IPS-20b (cell line): ENCODE results near the gene GRB10.
A peak's percentile ranks its signal among the peaks of the same experiment; 100 is the strongest.

Experiments
- H3K27ac ChIP-seq: one replicate; pipeline ENCODE4 v1.5.1; 2013; ENCODE audit warnings: low read length
- H3K27me3 ChIP-seq: 2 replicates; pipeline ENCODE4 v1.6.1; 2013; ENCODE audit warnings: mild to moderate bottlenecking, low read length, inconsistent platforms; ENCODE audit not compliant: insufficient read depth
- H3K36me3 ChIP-seq: 2 replicates; pipeline ENCODE4 v1.6.1; 2013; ENCODE audit warnings: low read depth, mild to moderate bottlenecking, inconsistent platforms, low read length, moderate library complexity; ENCODE audit not compliant: insufficient read depth
- H3K4me1 ChIP-seq: 2 replicates; pipeline ENCODE4 v1.6.1; 2013; ENCODE audit warnings: mild to moderate bottlenecking, control low read depth, inconsistent platforms, low read length, moderate library complexity; ENCODE audit not compliant: insufficient read depth
- H3K4me3 ChIP-seq: 2 replicates; pipeline ENCODE4 v1.5.1; 2013; ENCODE audit warnings: mild to moderate bottlenecking, low read length, inconsistent platforms
- H3K9ac ChIP-seq: 2 replicates; pipeline ENCODE4 v1.6.1; 2013; ENCODE audit warnings: low read depth, mild to moderate bottlenecking, inconsistent platforms, low read length, moderate library complexity
- H3K9me3 ChIP-seq: 2 replicates; pipeline ENCODE4 v1.6.1; 2013; ENCODE audit warnings: mild to moderate bottlenecking, low read depth, low read length, inconsistent platforms; ENCODE audit not compliant: insufficient read depth

The GRB10 gene

GRCh38 chr7:50799873-50800272, 17.2 kb upstream of the GRB10 start:
- H3K27me3 ChIP-seq, result peaks cover 12% of the 10 kb centered on the region
- H3K9me3 ChIP-seq, result peaks cover 7% of the 10 kb centered on the region
- no peak overlapping the region for H3K27ac ChIP-seq
- H3K4me3 ChIP-seq, result no peak overlapping the region
- H3K36me3 ChIP-seq, result no peaks in the 10 kb centered on the region
- peaks cover 4% of the 10 kb centered on the region; the same call in 1 of the 2 replicates for H3K4me1 ChIP-seq
- H3K9ac ChIP-seq, result no peak overlapping the region

GRCh38 chr7:50798126-50798525, 15.4 kb upstream of the GRB10 start:
- Histone ChIP-seq H3K27ac (no peak overlapping the region), H3K36me3 (no peaks in the 10 kb centered on the region), H3K9me3 (peaks cover 7% of the 10 kb centered on the region), H3K4me1 (peaks cover 4% of the 10 kb centered on the region; the same call in 1 of the 2 replicates), H3K4me3 (no peak overlapping the region), H3K27me3 (peaks cover 25% of the 10 kb centered on the region), H3K9ac (no peak overlapping the region)

- Histone ChIP-seq H3K27ac (no peak overlapping the region), H3K36me3 (no peaks in the 10 kb centered on the region), H3K4me3 (no peak overlapping the region), H3K27me3 (peaks cover 25% of the 10 kb centered on the region), H3K9ac (no peak overlapping the region), H3K9me3 (peaks cover 7% of the 10 kb centered on the region), H3K4me1 (peaks cover 12% of the 10 kb centered on the region; the same call in 1 of the 2 replicates)
Observed at GRCh38 chr7:50795831-50796230, 13.1 kb upstream of the GRB10 start.

- peaks cover 7% of the 10 kb centered on the region for H3K9me3 ChIP-seq
- H3K4me1 ChIP-seq, result peaks cover 16% of the 10 kb centered on the region; the same call in 1 of the 2 replicates
- H3K36me3 ChIP-seq, result no peaks in the 10 kb centered on the region
- H3K4me3 ChIP-seq, result no peak overlapping the region
- no peak overlapping the region for H3K27ac ChIP-seq
- peaks cover 25% of the 10 kb centered on the region for H3K27me3 ChIP-seq
- H3K9ac ChIP-seq, result no peak overlapping the region
Observed at GRCh38 chr7:50795253-50795652, 12.6 kb upstream of the GRB10 start.

- H3K4me3 ChIP-seq, result peak overlapping the region; percentile 75
- H3K36me3 ChIP-seq, result no peaks in the 10 kb centered on the region
- H3K27ac ChIP-seq, result no peak overlapping the region
- peaks cover 25% of the 10 kb centered on the region for H3K27me3 ChIP-seq
- H3K9ac ChIP-seq, result peak overlapping the region; percentile 55; the same call in 1 of the 2 replicates
- H3K4me1 ChIP-seq, result peaks cover 22% of the 10 kb centered on the region; the same call in 1 of the 2 replicates
- peaks cover 7% of the 10 kb centered on the region for H3K9me3 ChIP-seq
Observed at GRCh38 chr7:50793947-50794570, 11.4 kb upstream of the GRB10 start.

GRCh38 chr7:50793120-50793946, 10.6 kb upstream of the GRB10 start:
- Histone ChIP-seq H3K4me1 (peaks cover 22% of the 10 kb centered on the region; the same call in 1 of the 2 replicates), H3K27me3 (peaks cover 25% of the 10 kb centered on the region), H3K9ac (peak overlapping the region; percentile 55; the same call in 1 of the 2 replicates), H3K36me3 (no peaks in the 10 kb centered on the region), H3K4me3 (peak overlapping the region; percentile 75), H3K27ac (no peak overlapping the region), H3K9me3 (peaks cover 7% of the 10 kb centered on the region)

GRCh38 chr7:50792342-50793119, 9.8 kb upstream of the GRB10 start:
- Histone ChIP-seq H3K4me3 (peak overlapping the region; percentile 71), H3K27me3 (peaks cover 25% of the 10 kb centered on the region), H3K27ac (no peak overlapping the region), H3K36me3 (no peaks in the 10 kb centered on the region), H3K9me3 (peaks cover 4% of the 10 kb centered on the region), H3K4me1 (peaks cover 22% of the 10 kb centered on the region; the same call in 1 of the 2 replicates), H3K9ac (peak overlapping the region; percentile 80)

- H3K9me3 ChIP-seq, result peaks cover 4% of the 10 kb centered on the region
- no peak overlapping the region for H3K27ac ChIP-seq
- H3K4me3 ChIP-seq, result peak overlapping the region; percentile 71
- H3K27me3 ChIP-seq, result peaks cover 25% of the 10 kb centered on the region
- peaks cover 22% of the 10 kb centered on the region; the same call in 1 of the 2 replicates for H3K4me1 ChIP-seq
- H3K36me3 ChIP-seq, result no peaks in the 10 kb centered on the region
- H3K9ac ChIP-seq, result peak overlapping the region; percentile 80
Observed at GRCh38 chr7:50791938-50792341, 9.2 kb upstream of the GRB10 start.

GRCh38 chr7:50791363-50791937, 8.8 kb upstream of the GRB10 start:
- Histone ChIP-seq H3K27me3 (peaks cover 25% of the 10 kb centered on the region), H3K27ac (no peak overlapping the region), H3K9me3 (peaks cover 4% of the 10 kb centered on the region), H3K4me1 (peaks cover 22% of the 10 kb centered on the region; the same call in 1 of the 2 replicates), H3K36me3 (no peaks in the 10 kb centered on the region), H3K4me3 (peak overlapping the region; percentile 71), H3K9ac (peak overlapping the region; percentile 80; the same call in 1 of the 2 replicates)

GRCh38 chr7:50790381-50790780, 7.7 kb upstream of the GRB10 start:
- H3K4me3 ChIP-seq, result peak overlapping the region; percentile 71
- H3K27ac ChIP-seq, result no peak overlapping the region
- H3K36me3 ChIP-seq, result no peaks in the 10 kb centered on the region
- H3K4me1 ChIP-seq, result peaks cover 22% of the 10 kb centered on the region; the same call in 1 of the 2 replicates
- H3K9me3 ChIP-seq, result peaks cover 4% of the 10 kb centered on the region
- H3K27me3 ChIP-seq, result peaks cover 19% of the 10 kb centered on the region
- H3K9ac ChIP-seq, result no peak overlapping the region

- Histone ChIP-seq H3K36me3 (no peaks in the 10 kb centered on the region), H3K4me1 (peaks cover 20% of the 10 kb centered on the region; the same call in 1 of the 2 replicates), H3K9me3 (peaks cover 4% of the 10 kb centered on the region), H3K27ac (no peak overlapping the region), H3K27me3 (peaks cover 18% of the 10 kb centered on the region), H3K4me3 (no peak overlapping the region), H3K9ac (no peak overlapping the region)
Observed at GRCh38 chr7:50788382-50788781, 5.7 kb upstream of the GRB10 start.
